Smooth muscle cell (in vitro differentiated cells): ENCODE results near the gene RREB1. TPM values are rescaled to one million over a fixed set of nuclear protein-coding genes. Genes with fewer than 3 reads are reported as not detected.

Experiments used
- DNase-seq: peaks from one replicate; lab custom pipeline; 2025; ENCODE audit not compliant: unreplicated experiment; lab: John Stamatoyannopoulos, UW
- H2AFZ ChIP-seq: fragments of 200-600 bp; sonication (generic); 2 replicates; pipeline ENCODE4 v1.6.0; 2016; ENCODE audit warnings: antibody characterized with exemption, low read depth, mild to moderate bottlenecking
- H3F3A ChIP-seq: fragments of 200-600 bp; sonication (generic); 2 replicates; pipeline ENCODE4 v1.6.0; 2017; ENCODE audit warnings: antibody characterized with exemption, low read depth
- H3K27ac ChIP-seq: fragments of 200-600 bp; sonication (generic); 2 replicates; pipeline ENCODE4 v1.5.1; 2016; ENCODE audit warnings: low read depth, mild to moderate bottlenecking
- H3K27me3 ChIP-seq: fragments of 200-600 bp; sonication (generic); 2 replicates; pipeline ENCODE4 v1.6.1; 2016; ENCODE audit warnings: low read depth, mild to moderate bottlenecking
- H3K36me3 ChIP-seq: fragments of 200-600 bp; sonication (generic); 2 replicates; pipeline ENCODE4 v1.5.1; 2016; ENCODE audit warnings: low read depth
- H3K4me1 ChIP-seq: fragments of 200-600 bp; sonication (generic); 2 replicates; pipeline ENCODE4 v1.5.1; 2016; ENCODE audit warnings: low read depth
- H3K4me2 ChIP-seq: fragments of 200-600 bp; sonication (generic); 2 replicates; pipeline ENCODE4 v1.6.0; 2016; ENCODE audit warnings: mild to moderate bottlenecking
- H3K4me3 ChIP-seq: fragments of 200-600 bp; sonication (generic); 2 replicates; pipeline ENCODE4 v1.5.1; 2016; ENCODE audit warnings: mild to moderate bottlenecking
- H3K79me2 ChIP-seq: fragments of 200-600 bp; sonication (generic); 2 replicates; pipeline ENCODE4 v1.6.0; 2016; ENCODE audit warnings: low read depth, mild to moderate bottlenecking
- H3K9ac ChIP-seq: fragments of 200-600 bp; sonication (generic); 2 replicates; pipeline ENCODE4 v1.6.0; 2016; ENCODE audit warnings: low read depth
- H3K9me3 ChIP-seq: fragments of 200-600 bp; sonication (generic); replicated peaks from 2 replicates; pipeline ENCODE4 v1.5.1; 2016; ENCODE audit warnings: low read depth
- H4K20me1 ChIP-seq: fragments of 200-600 bp; sonication (generic); 2 replicates; pipeline ENCODE4 v1.6.0; 2016; ENCODE audit warnings: low read depth
- WGBS: methylation state at CpG from one replicate; pipeline ENCODE4 v1.1.7; 2016; ENCODE audit warnings: low lambda C conversion rate; 5-methylcytosine and 5-hydroxymethylcytosine counted together
- polyA plus RNA-seq: library from polyadenylated mRNA; unstranded; fragments of >200 nt; fragmentation: Nextera tagmentation; extraction: Ambion mirVana; gene quantifications from 2 replicates; pipeline ENCODE4 v1.2.1, GENCODE V29; 2016
- total RNA-seq: library from RNA; depleted of rRNA; stranded (reverse); fragments of >200 nt; gene quantifications from 2 replicates; pipeline ENCODE4 v1.2.3, GENCODE V29; 2014
- TF ChIP-seq, protein P1 (sequence below): fragments of 200-600 bp; sonication (generic); IDR thresholded peaks from 2 replicates; pipeline ENCODE4 v1.5.1; 2017; ENCODE audit warnings: borderline replicate concordance, mild to moderate bottlenecking, antibody characterized with exemption; ENCODE audit not compliant: insufficient read depth, poor library complexity, severe bottlenecking

The RREB1 gene, protein sequence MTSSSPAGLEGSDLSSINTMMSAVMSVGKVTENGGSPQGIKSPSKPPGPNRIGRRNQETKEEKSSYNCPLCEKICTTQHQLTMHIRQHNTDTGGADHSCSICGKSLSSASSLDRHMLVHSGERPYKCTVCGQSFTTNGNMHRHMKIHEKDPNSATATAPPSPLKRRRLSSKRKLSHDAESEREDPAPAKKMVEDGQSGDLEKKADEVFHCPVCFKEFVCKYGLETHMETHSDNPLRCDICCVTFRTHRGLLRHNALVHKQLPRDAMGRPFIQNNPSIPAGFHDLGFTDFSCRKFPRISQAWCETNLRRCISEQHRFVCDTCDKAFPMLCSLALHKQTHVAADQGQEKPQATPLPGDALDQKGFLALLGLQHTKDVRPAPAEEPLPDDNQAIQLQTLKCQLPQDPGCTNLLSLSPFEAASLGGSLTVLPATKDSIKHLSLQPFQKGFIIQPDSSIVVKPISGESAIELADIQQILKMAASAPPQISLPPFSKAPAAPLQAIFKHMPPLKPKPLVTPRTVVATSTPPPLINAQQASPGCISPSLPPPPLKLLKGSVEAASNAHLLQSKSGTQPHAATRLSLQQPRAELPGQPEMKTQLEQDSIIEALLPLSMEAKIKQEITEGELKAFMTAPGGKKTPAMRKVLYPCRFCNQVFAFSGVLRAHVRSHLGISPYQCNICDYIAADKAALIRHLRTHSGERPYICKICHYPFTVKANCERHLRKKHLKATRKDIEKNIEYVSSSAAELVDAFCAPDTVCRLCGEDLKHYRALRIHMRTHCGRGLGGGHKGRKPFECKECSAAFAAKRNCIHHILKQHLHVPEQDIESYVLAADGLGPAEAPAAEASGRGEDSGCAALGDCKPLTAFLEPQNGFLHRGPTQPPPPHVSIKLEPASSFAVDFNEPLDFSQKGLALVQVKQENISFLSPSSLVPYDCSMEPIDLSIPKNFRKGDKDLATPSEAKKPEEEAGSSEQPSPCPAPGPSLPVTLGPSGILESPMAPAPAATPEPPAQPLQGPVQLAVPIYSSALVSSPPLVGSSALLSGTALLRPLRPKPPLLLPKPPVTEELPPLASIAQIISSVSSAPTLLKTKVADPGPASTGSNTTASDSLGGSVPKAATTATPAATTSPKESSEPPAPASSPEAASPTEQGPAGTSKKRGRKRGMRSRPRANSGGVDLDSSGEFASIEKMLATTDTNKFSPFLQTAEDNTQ (N-terminal part only)
- total RNA-seq = 19.8 and 26.1 TPM in 2 replicates
- 13.2 and 17.7 TPM in 2 replicates for polyA plus RNA-seq

- H3K27ac ChIP-seq = peak within 1 kb of the TSS; percentile 81
- H3K9me3 ChIP-seq = no peaks in the 10 kb centered on the region
- H3K9ac ChIP-seq = peak within 1 kb of the TSS; percentile 74
- H3K79me2 ChIP-seq = peaks cover 43% of the 10 kb centered on the region
- H3K27me3 ChIP-seq = no peaks in the 10 kb centered on the region
- H4K20me1 ChIP-seq = peaks cover 34% of the 10 kb centered on the region
- 2% methylated on average over 22 of the region's 59 CpGs for WGBS
- H3F3A ChIP-seq = peaks cover 13% of the 10 kb centered on the region
- H3K4me2 ChIP-seq = peak within 1 kb of the TSS; percentile 96
- DNase-seq = peak; percentile 64
- H3K4me3 ChIP-seq = peak within 1 kb of the TSS; percentile 95
- H2AFZ ChIP-seq = peak within 1 kb of the TSS; percentile 92
- H3K4me1 ChIP-seq = peaks cover 16% of the 10 kb centered on the region
- TF ChIP-seq, protein P1, sequence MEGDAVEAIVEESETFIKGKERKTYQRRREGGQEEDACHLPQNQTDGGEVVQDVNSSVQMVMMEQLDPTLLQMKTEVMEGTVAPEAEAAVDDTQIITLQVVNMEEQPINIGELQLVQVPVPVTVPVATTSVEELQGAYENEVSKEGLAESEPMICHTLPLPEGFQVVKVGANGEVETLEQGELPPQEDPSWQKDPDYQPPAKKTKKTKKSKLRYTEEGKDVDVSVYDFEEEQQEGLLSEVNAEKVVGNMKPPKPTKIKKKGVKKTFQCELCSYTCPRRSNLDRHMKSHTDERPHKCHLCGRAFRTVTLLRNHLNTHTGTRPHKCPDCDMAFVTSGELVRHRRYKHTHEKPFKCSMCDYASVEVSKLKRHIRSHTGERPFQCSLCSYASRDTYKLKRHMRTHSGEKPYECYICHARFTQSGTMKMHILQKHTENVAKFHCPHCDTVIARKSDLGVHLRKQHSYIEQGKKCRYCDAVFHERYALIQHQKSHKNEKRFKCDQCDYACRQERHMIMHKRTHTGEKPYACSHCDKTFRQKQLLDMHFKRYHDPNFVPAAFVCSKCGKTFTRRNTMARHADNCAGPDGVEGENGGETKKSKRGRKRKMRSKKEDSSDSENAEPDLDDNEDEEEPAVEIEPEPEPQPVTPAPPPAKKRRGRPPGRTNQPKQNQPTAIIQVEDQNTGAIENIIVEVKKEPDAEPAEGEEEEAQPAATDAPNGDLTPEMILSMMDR = no peak
- H3K36me3 ChIP-seq = no peaks in the 10 kb centered on the region
Measured at GRCh38 chr6:7107578-7108195, at the start of gene RREB1. TSS of gene RREB1 (plus strand) at chr6:7107961. CDS start at chr6:7181912, 73,951 bp downstream.

GRCh38 chr6:7058250-7058923, 49.4 kb upstream of the RREB1 start:
- 60% methylated on average over 4 of the region's 4 CpGs for WGBS
- H4K20me1 ChIP-seq = no peaks in the 10 kb centered on the region
- DNase-seq = no peak
- no peaks in the 10 kb centered on the region for H3K27me3 ChIP-seq
- H2AFZ ChIP-seq = no peak overlapping the region
- H3K9me3 ChIP-seq = no peaks in the 10 kb centered on the region
- H3K4me3 ChIP-seq = no peak overlapping the region
- peaks cover 9% of the 10 kb centered on the region for H3F3A ChIP-seq
- no peaks in the 10 kb centered on the region for H3K36me3 ChIP-seq
- H3K4me1 ChIP-seq = no peaks in the 10 kb centered on the region
- H3K9ac ChIP-seq = peak overlapping the region; percentile 30
- H3K79me2 ChIP-seq = no peaks in the 10 kb centered on the region
- peak overlapping the region; percentile 68 for H3K4me2 ChIP-seq
- TF ChIP-seq, protein P1 = no peak
- H3K27ac ChIP-seq = peak overlapping the region; percentile 87

DNA sequence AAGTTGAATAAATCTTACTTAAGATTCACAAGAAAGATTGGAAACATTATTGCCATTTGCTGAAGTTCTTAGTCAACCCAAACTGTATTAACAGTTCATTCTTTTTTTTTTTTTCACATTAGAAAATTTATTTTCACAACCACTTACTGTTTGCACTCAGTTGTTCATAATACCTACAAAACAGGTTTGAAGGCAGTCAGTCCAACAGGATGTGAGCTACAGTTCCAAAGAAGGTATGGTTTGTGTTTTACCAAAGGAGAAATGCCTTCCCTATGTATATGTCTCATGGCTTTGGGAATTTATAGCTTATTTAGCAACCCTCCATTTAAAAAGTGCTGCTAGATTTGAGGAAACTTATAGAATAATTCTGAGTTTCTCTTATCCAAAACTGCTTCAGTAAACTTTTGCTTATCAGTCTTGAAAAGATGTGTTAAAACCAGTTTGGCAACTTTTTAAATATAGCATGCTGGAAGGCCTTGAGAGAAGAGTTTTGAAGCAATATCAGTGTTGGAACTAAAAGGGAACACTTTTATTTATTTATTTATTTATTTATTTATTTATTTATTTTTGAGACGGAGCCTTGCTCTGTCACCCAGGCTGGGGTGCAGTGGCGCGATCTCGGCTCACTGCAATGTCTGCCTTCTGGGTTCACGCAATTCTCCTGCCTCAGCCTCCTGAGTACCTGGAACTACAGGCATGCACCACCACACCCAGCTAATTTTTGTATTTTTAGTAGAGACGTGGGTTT, 46.8 kb upstream of the RREB1 start:
- H3K27me3 ChIP-seq = no peaks in the 10 kb centered on the region
- H3K9ac ChIP-seq = no peak overlapping the region
- H3K36me3 ChIP-seq = no peaks in the 10 kb centered on the region
- no peak overlapping the region for H3K4me3 ChIP-seq
- WGBS = 82% methylated on average over 6 of the region's 6 CpGs
- DNase-seq = no peak
- H3K27ac ChIP-seq = peak overlapping the region; percentile 32
- no peaks in the 10 kb centered on the region for H3K9me3 ChIP-seq
- H3K4me2 ChIP-seq = no peak overlapping the region
- H2AFZ ChIP-seq = no peak overlapping the region
- no peaks in the 10 kb centered on the region for H3K4me1 ChIP-seq
- TF ChIP-seq, protein P1 = no peak
- H3F3A ChIP-seq = peaks cover 9% of the 10 kb centered on the region
- H3K79me2 ChIP-seq = no peaks in the 10 kb centered on the region
- H4K20me1 ChIP-seq = no peaks in the 10 kb centered on the region
